Stimulated activated CD4-positive, alpha-beta T cell treated with anti-CD3 and anti-CD28 coated beads, Interleukin-12 subunit alpha, Interleukin-12 subunit beta, amount 100 ng/mL, for 24 hours (primary cell): Measurements from ENCODE around the gene AIFM1.

ENCODE experiments used
- DNase-seq, 2 experiments: peaks; one replicate each; pipeline ENCODE4 v3.0.0-alpha.2; 2020; ENCODE audit warnings: low read depth in 2 of 2

AIFM1 gene

DNA sequence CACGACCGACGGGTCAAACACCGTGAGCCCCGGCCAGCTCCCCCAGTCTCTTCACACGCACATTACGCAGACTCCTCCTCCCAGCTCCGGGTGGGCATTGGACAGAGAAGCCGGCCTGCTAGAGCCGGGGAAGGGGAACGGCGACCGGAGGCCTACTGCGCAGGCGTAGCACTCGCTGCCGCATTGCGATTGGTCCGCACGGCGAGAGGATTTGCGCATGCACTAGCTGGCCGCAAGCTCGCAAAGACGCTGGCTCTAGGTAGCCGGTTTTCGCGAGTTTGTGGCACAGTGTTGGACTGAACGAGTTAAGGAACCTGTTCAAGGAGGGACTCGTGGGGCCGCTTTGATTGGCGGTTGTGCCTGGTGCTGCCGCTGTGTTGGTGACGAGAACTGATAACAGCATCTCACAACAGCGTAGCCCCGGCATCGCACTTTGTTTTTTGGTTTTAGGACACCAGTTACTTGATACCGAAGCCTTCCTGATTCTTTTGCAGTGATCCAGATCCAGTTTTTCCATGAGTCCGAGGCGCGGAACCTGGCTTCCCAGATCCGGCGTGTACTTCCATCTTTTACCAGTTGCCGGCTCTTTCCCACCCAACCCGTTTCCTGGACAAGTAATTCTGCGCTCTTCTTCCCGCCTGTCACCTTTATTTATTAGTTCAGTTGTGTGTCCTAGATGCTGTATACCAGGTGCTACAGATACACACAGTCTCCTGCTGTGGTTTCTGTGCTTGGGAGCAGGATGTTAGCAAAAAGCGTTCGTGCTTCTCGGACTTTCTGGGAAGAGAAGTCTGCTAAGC, at the start of gene AIFM1:
AIFM1 (minus strand) TSS at position 139 of the 800 bp plus-strand sequence. CDS start 185 bp downstream, outside the sequence.
- DNase-seq = peak; percentile 70 to 79

DNA sequence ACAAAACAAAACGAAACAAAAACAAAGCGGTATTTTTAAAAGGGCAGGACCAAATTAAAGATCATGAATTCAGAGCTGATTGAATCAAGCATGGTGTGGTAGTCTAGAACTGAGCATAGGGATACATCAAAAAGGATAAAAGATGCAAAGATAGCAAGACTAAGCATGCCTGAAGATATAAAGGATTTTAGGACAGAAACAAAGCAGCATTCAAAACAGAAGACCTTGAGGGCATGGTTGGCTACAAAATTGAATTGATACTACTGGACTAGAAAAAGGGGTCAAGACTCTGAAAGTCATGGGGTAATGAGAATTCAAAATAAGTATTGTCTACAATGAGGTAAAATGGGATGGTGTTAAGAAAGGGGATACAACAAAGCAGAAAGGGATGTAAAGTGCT, 47.7 kb upstream of the AIFM1 start:
- DNase-seq = no peak

- no peak for DNase-seq
Observed at GRCh38 chrX:130212371-130212770, 46.7 kb upstream of the AIFM1 start.

DNA sequence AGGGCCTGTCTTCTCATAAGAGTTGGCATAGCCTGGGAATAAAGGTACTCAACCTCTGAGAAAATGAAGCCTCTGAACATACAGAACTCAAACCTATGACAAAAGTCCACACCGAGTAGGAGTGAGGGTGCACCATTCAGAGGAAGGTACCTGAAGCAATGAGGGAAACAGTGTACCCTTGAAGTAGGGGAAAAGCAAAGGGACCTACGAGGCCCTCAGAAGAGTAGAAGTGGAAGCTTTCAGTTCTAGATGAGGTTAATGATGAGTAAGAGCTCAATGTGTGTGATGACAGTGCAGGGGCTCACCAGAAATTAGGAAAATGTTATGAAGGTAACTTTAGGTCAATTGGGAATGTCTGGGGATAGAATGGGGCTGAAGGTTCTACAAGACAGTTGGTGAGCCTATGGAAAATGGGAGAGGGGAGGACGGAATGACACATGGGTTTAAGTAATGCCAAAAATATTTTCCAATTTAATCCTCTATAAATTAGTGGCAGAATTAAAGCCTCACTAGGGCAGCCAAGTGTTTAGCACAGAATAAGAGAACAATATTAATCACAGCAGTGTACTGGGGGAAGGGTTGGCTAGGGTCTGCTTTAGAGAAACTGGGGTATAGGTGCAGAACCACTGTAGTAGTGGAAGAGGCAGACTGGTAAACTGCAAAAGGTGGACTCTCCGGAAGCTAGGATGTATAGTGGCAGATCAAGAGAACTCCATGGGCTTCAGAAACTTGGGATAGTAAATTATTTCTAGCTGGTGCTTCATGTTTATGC, 46.0 kb upstream of the AIFM1 start:
- no peak for DNase-seq

GRCh38 chrX:130204647-130205046, 39.0 kb upstream of the AIFM1 start:
- no peak for DNase-seq

- no peak for DNase-seq
Observed at GRCh38 chrX:130197464-130197863, 31.8 kb upstream of the AIFM1 start.

GRCh38 chrX:130196466-130196865, 30.8 kb upstream of the AIFM1 start:
- DNase-seq = no peak

DNA sequence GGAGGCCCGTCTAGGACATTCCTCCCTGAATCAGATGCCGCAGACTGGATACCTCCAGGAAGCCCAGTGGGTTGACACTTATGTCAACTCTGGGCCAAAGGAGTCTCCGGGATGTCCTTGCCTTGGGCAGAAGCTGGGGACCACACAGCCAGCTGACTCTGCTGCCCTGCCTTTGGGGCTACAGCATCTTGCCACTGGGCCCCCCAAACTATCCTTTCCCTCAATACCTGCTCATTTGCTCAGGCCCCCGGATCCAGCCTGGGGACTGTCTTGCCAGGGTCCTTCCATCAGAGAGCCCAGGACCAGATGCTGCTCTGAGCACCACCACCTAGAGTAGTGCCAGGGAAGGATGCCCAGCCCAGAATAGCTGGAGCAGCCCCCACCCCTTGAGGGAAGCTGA, 25.2 kb upstream of the AIFM1 start:
- no peak for DNase-seq

- no peak for DNase-seq
Observed at GRCh38 chrX:130186651-130187050, 21.0 kb upstream of the AIFM1 start.

DNA sequence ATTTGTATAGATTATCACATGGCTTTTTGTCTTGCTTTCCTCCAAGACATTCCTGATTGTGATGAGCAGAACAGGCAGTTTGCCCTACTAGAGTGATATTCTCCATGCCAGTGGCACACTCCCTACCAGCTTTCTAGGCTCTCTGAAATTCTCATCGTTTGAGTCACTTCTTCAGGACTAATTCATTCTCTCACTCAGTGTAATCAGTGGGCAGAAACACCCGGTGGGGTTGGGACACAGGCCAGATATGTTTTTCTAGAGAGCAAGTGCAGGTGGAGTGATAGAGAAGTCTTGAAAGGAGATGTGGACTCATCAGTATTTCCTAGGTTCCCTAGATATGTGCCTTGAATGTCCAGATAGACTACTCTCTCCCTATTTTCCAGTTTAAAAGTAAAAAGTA, 19.2 kb upstream of the AIFM1 start:
- no peak for DNase-seq

DNA sequence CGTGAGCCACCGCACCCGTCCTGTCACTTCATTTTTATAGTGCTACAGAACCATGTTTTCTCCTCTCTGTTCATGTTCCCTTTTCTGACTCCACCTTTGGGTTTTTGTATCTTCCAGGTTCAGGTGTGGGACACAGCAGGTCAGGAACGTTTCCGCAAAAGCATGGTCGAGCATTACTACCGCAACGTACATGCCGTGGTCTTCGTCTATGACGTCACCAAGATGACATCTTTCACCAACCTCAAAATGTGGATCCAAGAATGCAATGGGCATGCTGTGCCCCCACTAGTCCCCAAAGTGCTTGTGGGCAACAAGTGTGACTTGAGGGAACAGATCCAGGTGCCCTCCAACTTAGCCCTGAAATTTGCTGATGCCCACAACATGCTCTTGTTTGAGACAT, 18.5 kb upstream of the AIFM1 start:
- DNase-seq = no peak

DNA sequence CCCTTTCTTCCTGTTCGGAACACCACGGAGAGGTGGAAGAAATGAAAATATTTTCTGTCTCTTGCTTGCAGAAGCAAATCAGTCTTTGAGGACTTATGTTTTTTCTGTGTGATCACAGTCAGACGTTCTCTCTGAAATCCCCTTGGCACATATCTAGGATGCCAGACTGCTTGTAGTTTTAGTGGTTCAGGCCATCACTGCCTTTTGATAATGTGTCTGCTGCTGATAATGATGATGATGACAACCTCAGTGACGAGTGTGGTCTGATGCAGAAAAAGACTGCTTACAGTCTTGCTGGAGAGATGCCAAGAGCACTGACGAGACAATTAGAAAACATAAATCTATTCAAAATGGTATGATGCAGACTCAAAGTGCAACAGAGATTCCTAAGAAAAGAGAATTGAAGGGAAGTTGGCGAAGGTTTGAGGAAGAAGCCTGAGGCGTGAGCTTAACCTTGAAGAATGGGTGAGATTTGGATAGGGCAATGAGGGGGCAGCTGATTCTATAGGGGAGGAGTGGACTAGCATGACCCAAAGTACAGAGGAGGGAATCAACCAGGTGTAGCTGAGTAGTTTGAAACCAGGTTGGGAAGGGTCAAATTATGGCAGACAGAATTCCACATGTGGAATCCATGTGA, 14.1 kb upstream of the AIFM1 start:
- DNase-seq = no peak

DNA sequence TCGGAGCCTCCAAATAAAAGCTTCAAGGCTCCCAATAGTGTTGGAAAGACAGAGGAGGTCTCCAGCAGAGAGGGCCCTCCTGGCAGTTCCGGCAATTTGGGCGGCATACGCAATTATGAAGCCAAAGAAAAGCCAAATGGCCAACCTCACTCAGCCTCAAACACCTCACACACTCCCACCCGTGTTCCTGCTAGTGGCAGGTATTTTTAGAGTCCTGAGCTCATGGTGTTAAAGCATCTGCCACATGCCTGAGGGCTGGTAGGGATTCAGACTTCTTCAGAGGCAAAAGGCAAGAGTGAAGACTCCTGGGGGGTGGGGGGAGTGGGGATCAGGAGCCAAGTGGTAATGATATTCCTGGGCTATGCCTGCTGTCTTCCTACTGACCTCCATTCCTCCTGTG, 13.5 kb upstream of the AIFM1 start:
- no peak for DNase-seq

- no peak for DNase-seq
Observed at GRCh38 chrX:130176942-130177341, 11.3 kb upstream of the AIFM1 start.

- DNase-seq = no peak
Observed at GRCh38 chrX:130176354-130176776, 10.7 kb upstream of the AIFM1 start.

- DNase-seq = no peak
Observed at GRCh38 chrX:130174937-130175336, 9.3 kb upstream of the AIFM1 start.

DNA sequence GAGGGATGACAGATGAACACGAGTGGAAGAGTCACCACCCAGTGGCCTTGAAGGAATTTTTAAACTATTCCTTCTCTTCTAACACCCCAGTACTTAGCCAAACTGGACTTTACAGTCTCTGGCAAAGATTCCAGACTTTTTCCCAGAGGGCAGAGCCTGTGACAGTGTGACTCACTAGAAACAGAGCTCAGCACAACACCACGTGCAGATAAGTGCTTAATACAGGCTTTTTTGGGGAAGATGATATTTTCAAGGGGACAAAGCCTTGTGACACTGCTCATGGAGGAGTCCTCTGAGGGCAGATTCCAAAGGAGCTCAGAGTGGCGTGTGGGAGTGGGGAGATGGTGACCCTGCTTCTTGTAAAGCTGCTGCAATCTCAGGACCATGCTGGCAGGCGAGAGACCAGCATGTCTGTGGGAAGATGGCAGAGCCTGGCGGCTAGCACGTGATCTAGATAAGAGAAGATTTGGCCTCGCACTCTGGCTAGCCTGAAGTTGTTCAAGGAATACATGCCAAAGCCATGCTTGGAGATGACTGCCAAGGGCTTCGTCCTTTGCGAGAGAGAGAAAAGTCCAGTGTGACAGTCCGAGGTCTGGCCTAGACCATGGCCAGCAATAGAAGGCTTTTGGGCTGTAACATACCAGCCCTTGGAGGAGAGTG, 8.5 kb upstream of the AIFM1 start:
- no peak for DNase-seq

DNA sequence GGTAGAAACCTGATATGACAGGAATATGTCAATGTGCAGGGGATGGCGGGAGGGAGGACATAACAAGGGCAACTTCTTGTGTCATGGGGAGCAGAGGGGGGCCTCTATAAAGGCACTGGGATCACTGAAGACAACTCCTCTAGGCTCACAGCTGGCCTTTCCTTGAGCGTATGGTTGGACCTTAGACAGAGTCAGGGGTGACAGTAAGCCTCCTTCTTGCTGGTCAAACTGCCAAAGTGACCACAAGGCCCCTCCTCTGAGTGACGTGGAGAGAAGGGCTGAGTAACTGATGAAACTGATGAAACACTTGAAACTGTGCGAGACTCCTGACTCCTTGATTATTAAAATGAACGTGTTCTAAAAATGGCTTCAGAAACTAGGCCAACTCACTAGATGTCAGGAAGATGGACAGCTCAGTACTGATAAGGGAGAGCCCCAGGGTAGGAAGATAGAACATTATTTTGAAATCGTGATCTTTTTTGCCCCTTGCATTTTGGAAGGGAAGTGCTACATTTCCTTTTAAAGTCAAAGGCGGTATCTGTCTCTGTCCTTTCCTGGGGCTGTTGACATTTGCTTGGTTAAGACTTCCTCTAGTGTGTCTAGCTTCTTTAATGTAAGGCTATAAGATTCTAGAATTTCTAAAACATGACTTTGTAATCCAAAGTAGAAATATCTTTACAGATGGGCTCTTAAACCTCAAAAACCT, 7.7 kb upstream of the AIFM1 start:
- DNase-seq = peak in 1 of 2 experiments; percentile 30

DNA sequence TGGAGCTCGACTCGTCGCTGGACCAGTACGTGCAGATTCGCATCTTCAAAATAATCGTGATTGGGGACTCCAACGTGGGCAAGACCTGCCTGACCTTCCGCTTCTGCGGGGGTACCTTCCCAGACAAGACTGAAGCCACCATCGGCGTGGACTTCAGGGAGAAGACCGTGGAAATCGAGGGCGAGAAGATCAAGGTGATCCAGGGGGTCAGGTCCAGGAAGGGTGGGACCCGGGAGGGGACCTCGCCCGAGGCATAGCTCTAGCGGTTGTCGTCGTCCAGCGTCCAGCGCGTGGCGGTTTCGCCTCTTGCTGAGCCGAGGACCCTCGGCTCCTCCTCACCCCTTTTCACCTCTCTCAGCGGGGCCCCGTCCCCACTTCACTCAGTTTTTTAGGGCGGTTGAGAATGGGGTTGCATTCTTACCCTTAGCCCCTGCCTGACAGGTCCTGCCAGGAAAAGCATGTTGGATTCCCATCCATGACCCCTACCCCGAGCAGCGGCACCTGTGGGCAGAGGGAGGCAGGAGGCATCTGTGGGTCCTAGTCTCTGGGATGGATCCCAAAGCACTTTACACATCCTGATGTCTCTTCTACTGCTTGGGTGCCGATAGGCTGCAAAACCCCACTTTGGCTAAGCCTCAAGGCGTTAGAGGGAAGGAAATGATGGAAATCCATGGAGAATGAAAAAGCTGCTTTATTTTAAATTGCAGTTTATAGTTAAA, 6.6 kb upstream of the AIFM1 start:
- DNase-seq = peak in 1 of 2 experiments; percentile 2

- peak in 1 of 2 experiments; percentile 1 for DNase-seq
Observed at GRCh38 chrX:130171446-130172126, 5.9 kb upstream of the AIFM1 start, which contains the start of gene RAB33A. Gene RAB33A, plus strand, starts transcription at chrX:130171962. Its CDS starts 101 bp downstream, at chrX:130172063.
